NCI-H1694 (cell line): ENCODE results near the gene EPAS1.

ENCODE experiments used
- DNase-seq: peaks from one replicate; lab custom pipeline; 2025; lab: John Stamatoyannopoulos, UW

Gene EPAS1

GRCh38 chr2:46323730-46324129 is 26.5 kb downstream of the EPAS1 start:
- DNase-seq, result no peak

DNA sequence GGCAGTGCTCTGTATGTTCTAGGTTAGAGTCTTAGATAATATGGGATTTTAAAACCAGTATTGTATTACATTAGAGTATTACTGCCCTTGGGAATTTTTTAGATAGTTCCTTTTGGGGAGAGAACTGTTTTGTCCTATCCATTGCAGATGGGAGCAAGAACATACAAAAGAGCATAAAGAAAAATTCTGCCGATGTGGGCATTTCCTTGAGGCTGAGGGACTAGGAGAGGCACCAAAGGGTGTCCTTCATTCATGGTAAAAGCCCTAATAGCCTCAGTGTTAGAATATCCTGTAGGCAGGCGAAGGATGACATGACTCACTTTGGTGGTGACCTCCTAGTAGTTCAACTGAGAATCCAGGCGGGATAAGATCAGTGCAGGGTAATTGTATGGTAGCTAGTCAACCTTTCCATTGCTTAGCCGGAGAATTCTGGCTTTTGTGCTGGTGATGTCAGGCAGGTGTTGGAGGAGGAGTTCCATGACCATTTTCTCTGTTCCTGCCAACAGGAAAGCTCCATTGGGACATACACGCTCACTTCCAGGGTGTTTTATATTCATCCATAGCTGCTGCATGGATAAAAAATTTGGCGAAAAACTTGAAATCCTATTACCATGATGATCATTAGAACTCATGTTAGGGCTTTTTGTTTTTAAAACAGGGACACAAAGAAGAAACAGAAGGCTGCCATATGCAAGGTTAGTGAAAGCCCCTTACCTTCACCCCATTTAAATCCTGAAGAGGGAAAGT is 28.1 kb downstream of the EPAS1 start:
- no peak for DNase-seq

DNA sequence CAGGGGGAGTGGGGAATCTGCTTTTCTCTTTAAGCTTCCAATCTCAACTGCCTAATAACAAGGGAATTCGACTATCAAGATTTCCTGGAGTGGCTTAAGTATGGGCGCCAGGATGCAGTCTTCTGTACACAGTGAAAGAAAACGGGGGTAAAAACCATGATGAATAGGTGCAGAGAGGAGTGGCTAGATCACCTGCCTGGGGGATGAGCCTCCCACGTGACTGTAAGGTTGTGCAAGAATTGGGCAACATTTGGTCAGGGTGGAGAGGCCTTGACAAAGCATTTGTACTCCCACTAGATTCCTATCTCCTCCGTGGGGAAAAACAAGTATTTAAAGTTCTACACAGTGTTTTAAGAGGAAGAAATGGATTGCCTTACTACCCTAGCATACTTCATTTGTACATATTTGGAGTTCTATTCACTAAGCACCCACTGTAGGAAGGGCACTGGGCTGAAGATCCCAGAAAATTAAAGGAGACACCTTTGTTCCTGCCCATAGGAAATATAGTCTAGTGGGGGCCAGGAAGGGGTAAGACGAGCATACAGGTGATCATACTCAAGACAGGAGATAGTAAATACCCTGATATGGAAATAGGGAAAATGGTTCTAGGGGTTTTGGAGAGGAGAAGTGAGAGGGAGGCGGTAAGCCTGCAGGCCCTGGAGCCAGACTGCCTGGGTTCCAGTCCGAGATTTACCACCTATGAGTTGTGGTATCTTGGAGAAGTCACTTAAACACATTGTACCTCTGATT is 29.2 kb downstream of the EPAS1 start:
- DNase-seq, result no peak

GRCh38 chr2:46327627-46328026 is 30.4 kb downstream of the EPAS1 start:
- no peak for DNase-seq

- no peak for DNase-seq
Observed at GRCh38 chr2:46328291-46328690, 31.1 kb downstream of the EPAS1 start.

DNA sequence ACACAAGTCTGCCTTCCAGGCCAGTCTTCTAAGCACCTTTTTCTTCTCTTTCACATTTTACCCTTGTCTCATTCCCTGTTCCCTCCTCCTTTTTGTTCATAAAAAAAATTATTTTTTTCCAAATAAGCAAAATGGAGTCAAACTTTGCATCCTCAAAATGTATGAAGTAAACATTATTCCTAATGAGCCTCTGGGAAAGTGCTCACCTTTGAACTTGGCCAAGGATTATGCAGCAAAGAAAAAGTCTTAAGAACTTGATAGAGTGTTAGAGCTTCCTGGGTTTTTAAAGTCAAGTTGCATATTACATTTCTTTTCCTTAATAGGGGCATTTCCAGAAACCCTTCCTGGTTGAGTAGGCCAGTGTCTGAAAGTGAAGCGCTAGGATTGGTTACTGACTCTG is 31.6 kb downstream of the EPAS1 start:
- DNase-seq, result no peak

DNA sequence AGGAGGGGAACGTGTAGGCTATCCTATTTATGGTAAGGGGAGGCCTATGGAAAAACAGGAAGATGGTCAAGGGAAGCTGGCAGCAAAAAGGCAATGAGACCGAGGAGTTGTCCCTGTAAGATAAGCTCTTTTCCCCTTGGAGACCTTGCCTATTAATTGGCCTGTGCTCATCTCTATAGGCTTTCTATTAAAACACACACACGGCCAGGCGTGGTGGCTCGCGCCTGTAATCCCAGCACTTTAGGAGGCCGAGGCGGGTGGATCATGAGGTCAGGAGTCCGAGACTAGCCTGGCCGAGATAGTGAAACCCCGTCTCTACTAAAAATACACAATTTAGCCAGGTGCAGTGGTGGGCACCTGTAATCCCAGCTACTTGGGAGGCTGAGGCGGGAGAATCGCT is 32.1 kb downstream of the EPAS1 start:
- no peak for DNase-seq

GRCh38 chr2:46329803-46330775 is 32.9 kb downstream of the EPAS1 start:
- no peak for DNase-seq

DNA sequence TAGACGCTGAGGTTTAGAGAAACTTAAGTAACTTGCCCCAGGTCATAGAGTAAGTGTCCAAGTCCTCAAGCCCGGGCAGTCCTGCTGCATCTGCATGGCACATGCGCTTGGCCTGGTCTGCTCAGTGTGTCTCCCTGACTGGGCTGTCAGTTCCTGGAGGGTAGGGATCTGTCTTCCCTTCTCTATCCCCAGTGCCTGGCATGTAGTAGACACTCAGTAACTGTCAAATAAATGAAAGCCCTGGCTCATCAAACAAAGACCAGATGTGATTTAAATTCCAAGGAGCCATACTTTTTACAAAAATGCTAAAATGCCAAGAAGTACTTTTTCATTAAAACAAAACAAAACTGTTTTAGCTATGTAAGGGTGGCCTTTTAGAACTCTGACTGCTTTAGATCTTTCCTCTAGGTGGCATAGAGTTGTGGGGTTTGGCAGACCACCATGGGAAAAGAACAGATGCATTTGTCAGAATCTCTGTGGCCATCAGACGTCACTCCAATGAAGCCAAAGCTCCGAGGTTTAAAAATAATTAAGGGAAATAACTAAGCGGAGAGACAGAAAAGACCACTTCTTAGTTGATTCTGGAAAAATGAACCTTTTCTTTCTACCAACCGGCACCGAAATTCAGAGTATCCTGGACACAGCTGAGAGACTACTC is 34.0 kb downstream of the EPAS1 start:
- no peak for DNase-seq

GRCh38 chr2:46332686-46333281 is 35.6 kb downstream of the EPAS1 start:
- no peak for DNase-seq

DNA sequence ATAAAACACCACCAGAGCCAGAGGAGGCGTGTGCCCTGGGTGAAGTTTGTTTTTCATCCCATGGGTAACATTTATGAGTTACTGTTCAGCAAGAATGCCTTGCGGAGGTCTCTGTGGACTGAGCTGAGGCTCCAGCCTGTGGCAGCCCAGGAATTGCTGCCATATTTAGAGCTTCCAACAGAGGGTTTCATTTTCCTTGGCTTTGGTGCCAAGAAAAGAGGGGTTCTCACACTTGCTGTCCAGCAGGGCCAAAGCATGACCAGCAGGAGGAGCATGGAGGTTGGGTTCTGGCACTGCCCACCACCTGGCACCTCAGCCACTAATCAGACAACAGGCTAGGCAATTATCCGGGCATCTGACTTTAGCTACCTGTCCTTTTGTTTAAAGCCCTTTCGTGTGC is 36.7 kb downstream of the EPAS1 start:
- no peak for DNase-seq

DNA sequence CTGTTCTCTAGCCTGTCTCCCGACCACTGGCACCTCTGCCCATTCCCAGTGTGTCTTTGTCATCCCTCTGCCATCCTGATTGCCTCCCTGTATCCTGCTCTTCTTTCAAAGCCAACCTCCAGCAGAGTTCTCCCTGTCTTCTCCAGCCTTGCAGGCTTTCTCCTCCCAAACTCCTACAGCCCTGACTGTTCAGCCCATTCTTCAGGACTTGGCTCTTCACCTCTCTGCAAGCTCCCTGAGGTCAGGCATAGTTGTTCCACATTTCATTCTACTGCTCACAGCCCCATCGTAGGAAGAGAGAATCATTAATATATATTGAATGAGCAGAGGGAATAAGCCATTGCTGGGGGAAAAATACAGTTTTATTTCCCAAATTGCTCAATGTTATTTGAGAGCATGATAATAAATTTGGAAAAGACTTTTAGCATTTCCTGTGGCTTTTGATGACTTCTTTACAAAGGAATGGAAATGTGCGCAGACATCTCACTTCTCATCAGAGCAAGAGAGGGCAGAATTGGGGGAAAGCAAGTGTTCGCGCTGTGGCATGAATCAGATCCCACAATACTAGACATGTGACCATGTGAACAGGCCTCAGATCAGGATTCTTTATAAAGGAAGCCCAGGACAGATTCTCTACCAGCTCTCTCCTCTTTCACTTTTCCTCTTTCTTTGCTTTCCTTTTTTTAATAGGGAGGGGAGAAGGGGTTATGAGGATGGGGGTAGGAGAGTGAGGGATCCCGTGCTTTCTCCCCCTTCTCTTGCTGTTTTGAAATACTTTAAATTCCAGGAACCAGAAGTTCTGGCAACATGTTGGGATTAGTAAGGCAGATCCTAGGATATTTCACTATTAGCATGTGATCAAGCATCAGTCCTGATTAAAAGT is 37.4 kb downstream of the EPAS1 start:
- DNase-seq, result no peak

DNA sequence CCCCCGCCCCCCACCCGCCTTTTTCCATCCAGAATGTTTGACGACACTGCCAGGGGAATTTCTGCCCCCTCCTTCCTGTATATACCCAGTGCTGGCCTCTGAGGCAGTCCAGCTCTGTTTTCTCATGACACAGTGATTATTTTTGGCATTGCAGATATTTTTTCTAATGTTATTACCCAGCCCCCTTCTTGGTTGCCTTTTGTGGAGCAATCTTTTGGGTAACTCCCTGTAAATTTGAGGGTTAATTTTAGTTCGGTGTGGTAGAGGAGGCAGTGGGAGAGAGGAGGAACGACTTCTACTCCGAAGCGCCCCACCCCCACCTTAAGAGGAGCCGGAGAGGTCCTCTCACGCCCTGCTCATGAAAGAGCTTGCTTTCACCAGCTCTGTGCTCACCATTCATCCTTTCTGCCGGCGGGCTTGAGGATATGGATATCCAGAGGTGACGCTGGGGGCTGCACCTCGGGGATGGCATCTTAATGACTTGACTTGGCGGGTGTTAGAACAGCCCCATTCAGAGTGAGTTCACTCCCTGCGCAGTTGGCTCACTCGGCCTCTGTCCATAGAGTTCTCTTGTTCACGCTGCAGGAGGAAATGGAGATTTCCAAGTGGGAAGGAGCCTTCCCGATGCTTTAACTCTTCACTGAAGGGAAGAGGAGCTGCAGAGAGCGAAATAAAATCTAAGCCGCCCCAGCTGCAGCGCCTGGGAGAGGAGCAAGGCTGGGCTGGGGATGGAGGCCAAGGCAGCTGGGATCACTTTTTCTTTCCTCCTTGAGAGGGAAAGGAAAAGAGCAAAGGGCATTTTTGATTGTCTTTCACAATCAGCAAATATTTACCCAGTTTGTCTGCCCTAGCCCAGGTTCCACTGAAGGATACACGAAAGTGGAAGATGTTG is 38.4 kb downstream of the EPAS1 start:
- DNase-seq, result no peak

GRCh38 chr2:46336283-46336959 is 39.2 kb downstream of the EPAS1 start:
- no peak for DNase-seq

GRCh38 chr2:46337208-46337994 is 40.2 kb downstream of the EPAS1 start:
- no peak for DNase-seq

- no peak for DNase-seq
Observed at GRCh38 chr2:46338674-46339073, 41.5 kb downstream of the EPAS1 start.

- DNase-seq, result no peak
Observed at GRCh38 chr2:46339200-46339599, 42.0 kb downstream of the EPAS1 start.
